ENCODE results near the gene NKAIN2. TPM values are rescaled to one million over a fixed set of nuclear protein-coding genes. Genes with fewer than 3 reads are reported as not detected.
A peak's percentile ranks its signal among the peaks of the same experiment; 100 is the strongest.

NKAIN2 gene
- total and polyA plus RNA-seq, 2 donors (not counting 3 experiments of a cell fraction or from before 2014, with no cell fraction given) = 0.03 TPM; not detected in 1

DNA sequence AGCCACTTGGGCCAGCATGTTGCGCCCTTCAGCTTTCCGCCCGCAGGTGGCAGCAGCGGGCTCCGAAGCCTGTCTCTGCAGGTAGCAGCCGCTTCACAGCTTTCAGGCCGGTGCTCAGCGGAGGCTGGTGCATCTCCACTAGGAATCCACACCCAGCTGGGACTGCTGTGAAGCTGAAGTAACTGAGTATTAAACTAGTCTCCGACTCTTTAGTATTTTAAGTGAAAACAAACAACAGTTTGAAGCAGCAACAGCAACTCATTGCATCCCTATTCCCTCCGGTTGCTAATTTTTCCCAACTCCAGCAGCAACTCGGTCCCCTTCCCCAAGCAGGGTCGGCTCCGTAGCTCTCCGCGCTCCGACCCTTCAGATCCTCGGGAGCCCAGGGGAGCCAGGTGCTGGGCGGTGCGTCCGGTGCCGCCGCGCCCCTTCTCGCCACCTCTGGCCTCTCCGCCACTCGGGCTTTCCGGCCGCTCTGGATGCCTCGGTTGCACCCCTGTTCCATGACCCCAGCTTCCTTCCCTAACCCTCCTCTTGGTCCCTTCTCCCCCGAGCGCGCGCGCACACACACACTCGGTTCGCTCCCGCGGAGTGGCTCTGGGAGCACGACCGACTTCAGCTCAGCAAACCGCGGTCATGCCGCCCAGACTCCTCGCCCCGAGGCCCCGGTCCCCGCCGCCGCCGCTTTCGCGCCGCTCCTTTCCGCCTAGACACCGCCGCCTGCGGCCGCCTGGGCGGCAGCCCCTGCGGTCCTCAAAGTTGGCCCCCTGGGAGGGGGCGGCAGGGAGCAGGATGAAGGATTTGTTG is 765 bp upstream of the NKAIN2 start:
- peaks cover 9% of the 10 kb centered on the region for H3K4me1 ChIP-seq (ENCODE audit: control insufficient read depth, extremely low read depth, insufficient read depth, low read length)
- DNase-seq (ENCODE audit: low read depth, low spot score) (peak; percentile 80), FAIRE-seq (peak; percentile 88)
- H3K36me3 ChIP-seq (ENCODE audit: control insufficient read depth in 2 of 2, extremely low read depth in 1 of 2, insufficient read depth in 2 of 2, low read length in 2 of 2) = no peaks in the 10 kb centered on the region
- intact Hi-C loops (cut with micrococcal nuclease) = loop anchor here (1.0 to 10.0 kb wide), 6 partner anchors 163 to 1051 kb away; no protein-coding TSS in a partner anchor
- H3K9me1 ChIP-seq (replicated peaks; ENCODE audit: control insufficient read depth, extremely low read depth, insufficient read depth, low read length) = no peaks in the 10 kb centered on the region
- H3K9me3 ChIP-seq (replicated peaks; ENCODE audit: control insufficient read depth, insufficient read depth, low read length) = no peaks in the 10 kb centered on the region
- H3K27me3 ChIP-seq (ENCODE audit: control insufficient read depth in 2 of 2, insufficient read depth in 2 of 2, low read length in 2 of 2) = peaks cover 17 to 25% of the 10 kb centered on the region in 2 experiments
- CTCF ChIA-PET = interaction anchor here (0.7 to 4.4 kb wide), 54 partner anchors 8 to 1311 kb away, joined by 3 to 94 read pairs (median 4); no protein-coding TSS in a partner anchor
- peak overlapping the region; percentile 77 for H2AFZ ChIP-seq (ENCODE audit: low read depth, low read length)
- dilution Hi-C loops (cut with MboI; ENCODE audit: extremely low pct_ligation_motif_present, low sequenced_read_pairs) = no loop called here
- TF ChIP-seq, protein P1, sequence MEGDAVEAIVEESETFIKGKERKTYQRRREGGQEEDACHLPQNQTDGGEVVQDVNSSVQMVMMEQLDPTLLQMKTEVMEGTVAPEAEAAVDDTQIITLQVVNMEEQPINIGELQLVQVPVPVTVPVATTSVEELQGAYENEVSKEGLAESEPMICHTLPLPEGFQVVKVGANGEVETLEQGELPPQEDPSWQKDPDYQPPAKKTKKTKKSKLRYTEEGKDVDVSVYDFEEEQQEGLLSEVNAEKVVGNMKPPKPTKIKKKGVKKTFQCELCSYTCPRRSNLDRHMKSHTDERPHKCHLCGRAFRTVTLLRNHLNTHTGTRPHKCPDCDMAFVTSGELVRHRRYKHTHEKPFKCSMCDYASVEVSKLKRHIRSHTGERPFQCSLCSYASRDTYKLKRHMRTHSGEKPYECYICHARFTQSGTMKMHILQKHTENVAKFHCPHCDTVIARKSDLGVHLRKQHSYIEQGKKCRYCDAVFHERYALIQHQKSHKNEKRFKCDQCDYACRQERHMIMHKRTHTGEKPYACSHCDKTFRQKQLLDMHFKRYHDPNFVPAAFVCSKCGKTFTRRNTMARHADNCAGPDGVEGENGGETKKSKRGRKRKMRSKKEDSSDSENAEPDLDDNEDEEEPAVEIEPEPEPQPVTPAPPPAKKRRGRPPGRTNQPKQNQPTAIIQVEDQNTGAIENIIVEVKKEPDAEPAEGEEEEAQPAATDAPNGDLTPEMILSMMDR (IDR thresholded peaks at IDR 0.05; ENCODE audit: extremely low read depth in 1 of 2, insufficient read depth in 1 of 2, low read depth in 1 of 2, low read length in 2 of 2) = peak; percentile 89 to 94
- TF ChIP-seq GATA2 (IDR thresholded peaks at IDR 0.05; ENCODE audit: insufficient read depth, insufficient read length, low read depth, low read length) = no peak
- H3K27ac ChIP-seq (ENCODE audit: insufficient read depth, low read depth, low read length) = no peak overlapping the region
- H3K79me2 ChIP-seq (ENCODE audit: control insufficient read depth, insufficient read depth, low read length) = no peaks in the 10 kb centered on the region
- H3K4me2 ChIP-seq (ENCODE audit: insufficient read depth, low read length) = peak overlapping the region; percentile 85
- BruUV-seq (replicated peaks) = no TSS peak
- H4K20me1 ChIP-seq (replicated peaks; ENCODE audit: control insufficient read depth, extremely low read depth, insufficient read depth, low read length) = no peaks in the 10 kb centered on the region
- no peak overlapping the region for H3K9ac ChIP-seq (replicated peaks; ENCODE audit: extremely low read depth, insufficient read depth, low read length)
- peak overlapping the region; percentile 36 to 68 (median 56) for H3K4me3 ChIP-seq (replicated peaks in 1 of 3; ENCODE audit: insufficient read depth in 1 of 3, low read depth in 1 of 3, low read length in 3 of 3)
- POLR2A ChIA-PET = no interaction called here
